AG04450 (cell line): ENCODE measurements around the gene UCHL3. TPM values are rescaled to one million over a fixed set of nuclear protein-coding genes. Genes with fewer than 3 reads are reported as not detected.

Experiments used
- CTCF ChIA-PET: fragments of 300-600, 350-600 bp; formaldehyde crosslinking; extraction: SDS; loops from one replicate; lab custom pipeline; 2022; ENCODE audit warnings: antibody characterized with exemption, inconsistent platforms; lab: Charles Lee
- POLR2A ChIA-PET: fragments of 350-600 bp; formaldehyde crosslinking; extraction: SDS; loops from one replicate; lab custom pipeline; 2021; ENCODE audit warnings: antibody characterized with exemption, inconsistent platforms; lab: Yijun Ruan, JAX
- DNase-seq: peaks from one replicate; pipeline ENCODE4 v3.0.0-alpha.2; 2011; ENCODE audit warnings: low read depth, low spot score
- H3K27ac ChIP-seq: one replicate; pipeline ENCODE4 v1.5.1; 2012; ENCODE audit warnings: low read depth, low read length, control low read depth
- H3K27me3 ChIP-seq: one replicate; pipeline ENCODE4 v1.6.0; 2012; ENCODE audit warnings: low read length; ENCODE audit not compliant: control insufficient read depth, insufficient read depth
- H3K4me3 ChIP-seq: 2 replicates; pipeline ENCODE4 v1.5.1; 2011; ENCODE audit warnings: mild to moderate bottlenecking, low read depth, low read length, control low read depth
- H3K9me3 ChIP-seq: 2 replicates; pipeline ENCODE4 v1.5.1; 2012; ENCODE audit warnings: low read length; ENCODE audit not compliant: control insufficient read depth, insufficient read depth
- polyA plus RNA-seq: library from polyadenylated mRNA; depleted of rRNA; stranded (reverse); fragments of >200 nt; gene quantifications from 2 replicates; pipeline ENCODE4 v1.2.3, GENCODE V29; 2011
- TF ChIP-seq, protein P1 (sequence below): IDR thresholded peaks from 2 replicates; pipeline ENCODE4 v1.5.1; 2011; ENCODE audit warnings: low read depth, low read length, control low read depth, inconsistent platforms

The UCHL3 gene
- polyA plus RNA-seq, 1 experiment = 95.5 TPM

DNA sequence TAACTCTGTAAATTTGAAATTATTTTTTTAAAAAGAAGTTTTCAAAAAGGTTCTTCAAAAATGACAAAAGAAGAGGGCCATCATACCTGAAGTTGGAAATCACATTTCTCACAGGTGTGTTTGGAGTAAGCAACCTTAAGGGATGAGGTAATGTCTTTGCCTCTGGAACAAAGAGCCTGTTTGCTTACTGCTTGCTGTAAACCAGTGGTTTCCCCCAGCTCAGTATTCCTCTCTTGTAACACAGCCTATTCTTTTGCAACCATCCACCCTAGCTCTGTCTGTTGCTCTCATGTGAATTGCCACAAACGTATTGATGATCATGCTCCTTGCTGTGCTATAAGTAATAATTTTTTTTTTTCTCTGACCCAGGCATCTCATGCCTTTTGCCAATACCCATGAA is 38.1 kb downstream of the UCHL3 start:
- TF ChIP-seq, protein P1, sequence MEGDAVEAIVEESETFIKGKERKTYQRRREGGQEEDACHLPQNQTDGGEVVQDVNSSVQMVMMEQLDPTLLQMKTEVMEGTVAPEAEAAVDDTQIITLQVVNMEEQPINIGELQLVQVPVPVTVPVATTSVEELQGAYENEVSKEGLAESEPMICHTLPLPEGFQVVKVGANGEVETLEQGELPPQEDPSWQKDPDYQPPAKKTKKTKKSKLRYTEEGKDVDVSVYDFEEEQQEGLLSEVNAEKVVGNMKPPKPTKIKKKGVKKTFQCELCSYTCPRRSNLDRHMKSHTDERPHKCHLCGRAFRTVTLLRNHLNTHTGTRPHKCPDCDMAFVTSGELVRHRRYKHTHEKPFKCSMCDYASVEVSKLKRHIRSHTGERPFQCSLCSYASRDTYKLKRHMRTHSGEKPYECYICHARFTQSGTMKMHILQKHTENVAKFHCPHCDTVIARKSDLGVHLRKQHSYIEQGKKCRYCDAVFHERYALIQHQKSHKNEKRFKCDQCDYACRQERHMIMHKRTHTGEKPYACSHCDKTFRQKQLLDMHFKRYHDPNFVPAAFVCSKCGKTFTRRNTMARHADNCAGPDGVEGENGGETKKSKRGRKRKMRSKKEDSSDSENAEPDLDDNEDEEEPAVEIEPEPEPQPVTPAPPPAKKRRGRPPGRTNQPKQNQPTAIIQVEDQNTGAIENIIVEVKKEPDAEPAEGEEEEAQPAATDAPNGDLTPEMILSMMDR = no peak
- Histone ChIP-seq H3K4me3 (no peak overlapping the region), H3K9me3 (peaks cover 5% of the 10 kb centered on the region; the same call in 1 of the 2 replicates), H3K27ac (no peak overlapping the region), H3K27me3 (no peaks in the 10 kb centered on the region)
- CTCF ChIA-PET = no interaction called here
- POLR2A ChIA-PET = no interaction called here
- DNase-seq = no peak

DNA sequence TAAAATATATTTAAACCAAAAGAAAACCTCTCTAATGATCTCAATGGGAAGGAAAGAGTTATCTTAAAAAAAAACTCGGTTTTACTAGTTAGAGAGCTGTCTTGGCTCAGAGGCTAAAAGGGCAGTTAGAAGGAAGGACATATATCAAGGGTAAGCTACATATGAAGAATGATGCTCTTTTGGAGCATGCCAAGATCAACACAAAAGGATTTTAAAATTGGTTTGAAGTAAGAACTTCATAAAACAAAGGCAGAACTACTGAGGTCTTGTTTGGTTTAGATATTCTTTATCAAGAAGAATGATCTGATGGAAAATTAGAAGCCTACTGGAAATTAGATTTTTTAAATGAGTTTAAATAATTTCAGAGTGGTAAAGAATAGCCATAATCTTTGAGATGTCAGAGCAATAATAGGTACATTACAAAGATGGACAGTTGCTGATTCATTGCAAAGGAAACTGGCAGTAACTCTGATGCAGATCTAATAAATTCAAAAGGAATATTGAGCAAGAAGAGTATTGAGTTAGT is 47.1 kb downstream of the UCHL3 start:
- Histone ChIP-seq H3K9me3 (no peaks in the 10 kb centered on the region), H3K4me3 (no peak overlapping the region), H3K27ac (no peak overlapping the region), H3K27me3 (no peaks in the 10 kb centered on the region)
- ChIA-PET POLR2A (no interaction called here), CTCF (no interaction called here)
- TF ChIP-seq, protein P1 = no peak
- DNase-seq = no peak

DNA sequence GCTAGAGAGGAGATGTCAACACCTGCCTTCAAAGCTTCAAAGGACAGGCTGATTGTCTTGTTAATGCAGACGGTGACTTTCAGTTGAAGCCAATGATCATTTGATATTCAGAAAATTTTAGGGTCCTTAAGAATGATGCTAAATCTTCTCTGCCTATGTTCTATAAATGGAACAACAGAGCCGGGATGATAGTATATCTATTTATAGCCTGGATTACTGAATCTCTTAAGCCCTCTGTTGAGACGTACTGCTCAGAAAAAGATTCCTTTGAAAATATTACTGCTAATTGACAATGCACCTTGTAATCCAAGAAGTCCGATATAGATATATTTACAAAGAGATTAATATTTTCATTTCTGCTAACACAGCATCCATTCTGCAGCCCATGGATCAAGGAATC is 50.8 kb downstream of the UCHL3 start:
- H3K27me3 ChIP-seq = no peaks in the 10 kb centered on the region
- no peak for DNase-seq
- ChIA-PET CTCF (no interaction called here), POLR2A (no interaction called here)
- H3K4me3 ChIP-seq = no peak overlapping the region
- H3K9me3 ChIP-seq = no peaks in the 10 kb centered on the region
- no peak overlapping the region for H3K27ac ChIP-seq
- TF ChIP-seq, protein P1 = no peak

DNA sequence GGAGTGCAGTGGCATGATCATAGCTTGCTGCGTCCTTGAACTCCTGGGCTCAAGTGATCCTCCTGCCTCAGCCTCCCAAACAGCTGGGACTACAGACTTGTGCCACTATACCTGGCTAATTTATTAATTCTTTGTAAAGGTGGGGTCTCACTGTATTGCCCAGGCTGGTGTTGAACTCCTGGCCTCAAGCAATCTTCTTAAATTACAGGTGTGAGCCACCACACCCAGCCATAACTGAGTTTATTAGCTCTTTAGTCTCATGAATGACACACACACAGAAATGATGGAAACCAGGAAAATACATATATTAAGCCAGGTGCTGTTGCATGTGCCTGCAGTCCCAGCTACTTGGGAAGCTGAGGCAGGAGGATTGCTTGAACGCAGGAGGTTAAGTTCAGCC is 53.4 kb downstream of the UCHL3 start:
- CTCF ChIA-PET = no interaction called here
- Histone ChIP-seq H3K27me3 (no peaks in the 10 kb centered on the region), H3K9me3 (no peaks in the 10 kb centered on the region), H3K4me3 (no peak overlapping the region), H3K27ac (no peak overlapping the region)
- POLR2A ChIA-PET = no interaction called here
- TF ChIP-seq, protein P1 = no peak
- DNase-seq = no peak

DNA sequence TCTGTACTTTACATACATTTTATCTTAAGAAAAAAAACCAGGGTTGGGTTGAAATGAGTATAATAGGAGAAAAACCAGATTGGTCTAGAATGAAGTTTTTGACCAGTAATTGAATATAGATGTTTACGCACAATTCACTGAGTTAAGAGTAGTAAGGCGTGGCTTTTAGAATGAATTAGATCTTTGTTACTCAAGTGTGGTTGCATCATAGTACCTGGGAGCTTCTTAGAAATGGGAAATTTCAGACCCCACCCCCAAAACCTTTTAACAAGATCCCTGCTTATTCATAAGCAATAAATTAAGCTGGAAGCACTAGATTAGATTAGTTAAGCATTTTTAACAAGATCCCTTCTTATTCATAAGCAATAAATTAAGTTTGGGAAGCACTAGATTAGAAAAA is 57.9 kb downstream of the UCHL3 start:
- TF ChIP-seq, protein P1 = no peak
- CTCF ChIA-PET = no interaction called here
- DNase-seq = no peak
- POLR2A ChIA-PET = no interaction called here
- no peak overlapping the region for H3K4me3 ChIP-seq
- no peaks in the 10 kb centered on the region for H3K9me3 ChIP-seq
- H3K27ac ChIP-seq = no peak overlapping the region
- H3K27me3 ChIP-seq = no peaks in the 10 kb centered on the region
